ENCODE results near the gene ISCA2.

The ISCA2 gene

GRCh38 chr14:74483321-74483720 is 10.2 kb upstream of the ISCA2 start:
- DNase-seq (ENCODE audit: low spot score) = peak; percentile 24

- no peak for DNase-seq (ENCODE audit: low spot score)
Observed at GRCh38 chr14:74486164-74486563, 7.4 kb upstream of the ISCA2 start.

- DNase-seq (ENCODE audit: low spot score) = no peak
Observed at GRCh38 chr14:74488786-74489397, 4.7 kb upstream of the ISCA2 start.

DNA sequence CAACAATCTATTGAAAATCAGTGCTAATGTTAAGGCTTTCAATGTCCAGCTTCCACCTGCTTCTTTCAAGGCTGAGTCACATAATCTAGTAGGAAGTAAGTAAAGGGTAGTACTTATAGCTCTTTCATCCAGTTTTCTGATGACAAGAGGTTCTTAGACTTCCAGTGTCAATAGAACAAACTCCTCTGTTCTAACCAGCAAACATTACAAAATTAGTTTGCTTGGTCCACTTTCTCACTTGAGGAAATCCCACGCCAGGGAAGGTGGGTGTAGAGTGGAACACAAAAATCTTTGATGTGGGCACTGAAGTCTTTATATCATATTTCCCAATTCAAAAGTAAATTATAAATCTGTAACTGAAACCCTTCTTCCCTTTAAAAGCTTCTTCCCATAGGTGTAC is 3.1 kb upstream of the ISCA2 start:
- no peak for DNase-seq (ENCODE audit: low spot score)

DNA sequence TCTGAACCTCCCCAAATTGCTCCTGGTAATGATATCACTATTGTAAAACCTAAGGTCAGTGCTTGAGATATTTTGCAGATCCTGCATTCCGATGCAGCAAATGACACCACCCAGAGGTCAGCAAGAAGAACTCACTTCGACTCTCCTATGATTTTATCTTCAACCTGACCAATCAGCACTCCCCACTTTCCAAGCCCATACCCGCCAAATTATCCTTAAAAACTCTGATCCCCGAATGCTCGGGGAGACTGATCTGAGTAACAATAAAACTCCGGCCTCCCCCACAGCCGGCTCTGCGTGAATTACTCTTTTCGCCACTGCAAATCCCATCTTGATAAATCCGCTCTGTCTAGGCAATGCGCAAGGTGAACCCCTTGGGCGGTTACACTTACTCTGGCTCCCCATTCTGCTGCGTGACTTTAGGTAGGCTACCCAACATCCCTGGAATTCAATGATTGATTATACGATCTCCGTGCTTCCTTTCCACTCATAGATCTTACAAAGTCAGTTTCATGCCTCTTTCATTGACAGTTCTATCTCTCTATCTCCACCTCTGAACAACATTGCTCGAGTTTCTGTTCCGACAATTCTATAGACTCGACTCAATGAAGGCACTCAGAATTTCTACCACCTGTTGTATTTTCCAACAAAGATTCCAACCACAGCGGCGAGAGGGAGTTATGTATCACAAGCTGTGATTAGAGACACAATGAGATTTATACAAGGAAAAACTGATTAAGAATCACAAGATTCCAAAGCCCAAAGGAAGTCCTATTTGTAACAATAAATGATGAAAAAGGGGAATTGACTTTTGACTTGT is 1.4 kb upstream of the ISCA2 start:
- DNase-seq (ENCODE audit: low spot score) = peak; percentile 55

- DNase-seq (ENCODE audit: low spot score) = no peak
Observed at GRCh38 chr14:74492776-74493342, 706 bp upstream of the ISCA2 start, which contains the start of gene NPC2. Gene NPC2, minus strand, starts transcription at chr14:74493305. Its CDS starts 31 bp downstream, at chr14:74493274.

GRCh38 chr14:74495356-74495755 is 1.8 kb downstream of the ISCA2 start:
- no peak for DNase-seq (ENCODE audit: low spot score)

- no peak for DNase-seq (ENCODE audit: low spot score)
Observed at GRCh38 chr14:74500417-74501134, 7.0 kb downstream of the ISCA2 start.

GRCh38 chr14:74501135-74501614 is 7.6 kb downstream of the ISCA2 start:
- peak; percentile 76 for DNase-seq (ENCODE audit: low spot score)

DNA sequence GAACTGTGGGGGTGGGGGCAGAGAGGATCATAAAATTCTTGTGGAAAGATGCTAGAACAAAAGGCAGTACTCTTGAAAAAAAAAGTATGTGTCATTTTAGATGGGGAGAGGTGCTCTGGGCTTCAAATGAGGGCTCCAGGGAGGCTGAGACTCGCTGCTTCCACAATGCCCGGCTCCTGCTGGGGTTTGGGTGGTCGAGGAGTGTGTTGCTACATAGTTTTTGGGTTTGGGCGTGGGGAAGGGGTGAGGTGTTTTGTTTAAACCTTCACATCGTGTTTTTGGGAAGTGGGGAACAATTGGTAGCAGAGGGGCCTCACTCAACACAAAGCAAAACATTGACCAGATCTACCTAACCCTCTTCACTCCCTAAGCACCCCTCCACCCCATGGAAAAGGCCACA is 8.1 kb downstream of the ISCA2 start:
- DNase-seq (ENCODE audit: low spot score) = no peak

DNA sequence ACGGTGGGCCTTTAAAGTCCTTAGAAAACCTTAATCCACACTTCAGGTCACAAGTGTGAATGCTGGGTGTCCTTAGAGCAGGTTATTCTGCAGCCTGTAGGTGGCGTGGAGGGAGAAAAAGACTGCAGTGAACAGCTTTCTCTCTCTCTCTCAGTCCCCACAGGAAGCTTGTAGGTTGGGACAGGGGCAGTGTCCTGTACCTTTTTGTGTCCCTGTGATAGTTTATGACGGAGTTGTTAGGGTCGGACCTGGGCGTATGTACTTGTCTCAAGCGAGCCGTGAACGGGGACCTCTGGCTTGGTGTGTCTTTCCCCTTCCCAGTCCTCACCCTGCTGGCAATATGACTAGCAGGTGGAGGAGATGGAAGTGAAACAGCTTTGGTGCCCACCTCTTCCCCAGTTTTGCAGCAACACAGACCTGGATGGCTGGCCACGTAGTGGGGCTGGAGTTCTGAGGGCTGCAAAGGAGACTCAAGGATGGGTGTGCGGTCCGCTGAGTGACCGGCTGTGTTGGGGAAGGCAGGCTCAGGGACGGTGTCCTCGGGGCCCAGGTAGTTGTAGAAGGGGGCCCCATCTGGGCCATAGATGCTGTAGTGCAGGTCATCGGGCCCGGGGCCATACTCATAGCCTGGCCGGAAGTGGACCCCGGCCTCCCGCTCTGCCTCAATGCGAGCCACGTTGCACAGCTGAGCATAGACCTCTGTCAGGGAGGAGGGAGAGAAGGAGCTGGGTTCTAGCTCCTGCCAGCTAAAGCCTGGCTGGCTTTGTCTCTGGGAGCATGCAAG is 8.9 kb downstream of the ISCA2 start:
- DNase-seq (ENCODE audit: low spot score) = no peak

DNA sequence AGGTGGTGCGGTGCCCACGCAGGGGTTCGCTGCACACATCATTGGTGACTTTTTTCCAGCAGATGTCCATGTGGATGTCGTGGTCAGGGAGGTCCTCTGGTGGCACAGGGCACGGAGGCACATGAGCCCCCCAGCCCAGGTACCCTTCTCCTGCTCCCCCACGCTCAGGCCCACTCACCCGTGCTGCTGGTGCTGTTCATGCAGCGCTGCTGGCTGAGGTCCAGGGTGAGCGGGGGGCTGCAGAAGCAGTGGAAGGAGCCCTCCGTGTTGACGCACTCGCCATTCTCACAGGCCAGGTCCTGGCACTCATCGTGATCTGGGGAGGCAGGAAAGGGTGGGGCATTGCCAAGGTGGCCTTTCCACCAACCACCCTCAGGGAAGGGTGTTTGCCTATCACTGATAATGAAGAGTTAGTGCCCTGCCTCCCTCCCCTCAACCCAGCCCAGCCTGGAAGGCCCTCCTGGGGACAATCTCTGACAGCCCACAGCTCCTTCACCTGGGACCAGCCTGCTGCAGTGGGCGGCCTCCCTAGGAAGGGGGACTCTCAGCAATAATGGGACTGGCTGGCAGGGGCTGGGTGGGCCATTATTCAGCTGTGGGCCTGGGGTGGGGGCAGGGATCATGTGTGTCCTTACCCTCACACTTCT is 9.8 kb downstream of the ISCA2 start:
- no peak for DNase-seq (ENCODE audit: low spot score)

DNA sequence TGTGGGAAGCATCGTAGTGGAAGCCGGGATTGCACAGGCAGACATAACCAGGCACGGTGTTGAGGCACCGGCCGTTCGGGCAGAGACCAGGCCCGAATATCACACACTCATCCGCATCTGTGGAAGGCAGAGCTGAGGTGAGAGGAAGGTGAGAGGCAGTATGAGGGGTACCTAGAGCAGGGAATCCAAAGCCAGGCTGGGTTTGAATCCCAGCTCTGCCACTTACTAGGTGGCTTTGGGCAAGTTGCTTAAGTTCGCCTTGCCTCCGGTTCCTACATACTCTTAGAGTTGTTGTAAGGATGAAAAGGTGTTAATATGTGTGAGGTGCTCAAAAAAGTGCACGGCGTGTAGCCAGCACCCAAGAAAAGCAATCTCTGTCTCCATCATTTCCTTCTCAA is 10.4 kb downstream of the ISCA2 start:
- no peak for DNase-seq (ENCODE audit: low spot score)

GRCh38 chr14:74504412-74504811 is 10.8 kb downstream of the ISCA2 start:
- DNase-seq (ENCODE audit: low spot score) = no peak

DNA sequence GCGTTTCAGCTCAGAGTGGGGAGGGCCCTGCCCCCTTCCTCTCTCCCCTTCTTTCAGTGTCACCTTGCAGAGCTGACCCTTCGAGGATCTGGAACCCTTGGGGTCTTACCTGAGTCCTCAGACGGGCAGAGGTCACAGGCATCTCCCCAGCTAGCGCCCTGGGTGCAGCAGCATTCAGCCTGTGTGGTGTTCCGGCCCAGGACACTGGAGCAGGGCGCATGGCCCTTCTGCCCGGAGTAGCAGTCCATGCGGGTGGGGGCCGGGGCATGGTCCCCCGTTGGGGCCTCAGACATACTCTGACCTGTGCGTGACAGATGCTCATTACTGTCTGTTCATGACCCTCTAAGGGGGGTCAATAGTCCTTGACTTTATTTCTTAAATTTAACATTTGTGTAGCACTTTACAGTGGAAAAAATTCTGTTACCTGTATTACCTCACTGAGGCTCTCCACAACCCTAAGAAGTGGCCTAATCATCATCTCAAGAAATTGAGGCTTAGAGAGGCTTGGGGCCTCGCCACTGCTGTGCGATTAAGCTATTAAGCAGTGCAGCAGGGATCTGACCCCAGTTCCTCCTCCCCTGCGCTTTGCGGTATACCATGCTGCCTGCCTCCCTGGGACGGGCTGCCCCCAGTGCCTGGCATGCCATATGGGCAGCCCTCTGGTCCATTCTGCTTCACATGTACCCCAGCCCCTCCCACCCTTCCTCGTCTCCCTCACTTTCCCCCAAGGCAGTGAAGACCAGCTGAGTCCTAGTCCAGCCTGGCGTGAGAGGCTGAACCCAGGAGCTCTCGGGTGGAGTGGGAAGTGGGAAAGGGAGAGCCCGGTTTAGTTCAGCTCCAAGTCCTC is 11.5 kb downstream of the ISCA2 start:
- DNase-seq (ENCODE audit: low spot score) = no peak

GRCh38 chr14:74505831-74506230 is 12.3 kb downstream of the ISCA2 start:
- DNase-seq (ENCODE audit: low spot score) = no peak

- no peak for DNase-seq (ENCODE audit: low spot score)
Observed at GRCh38 chr14:74506411-74506851, 12.9 kb downstream of the ISCA2 start.

DNA sequence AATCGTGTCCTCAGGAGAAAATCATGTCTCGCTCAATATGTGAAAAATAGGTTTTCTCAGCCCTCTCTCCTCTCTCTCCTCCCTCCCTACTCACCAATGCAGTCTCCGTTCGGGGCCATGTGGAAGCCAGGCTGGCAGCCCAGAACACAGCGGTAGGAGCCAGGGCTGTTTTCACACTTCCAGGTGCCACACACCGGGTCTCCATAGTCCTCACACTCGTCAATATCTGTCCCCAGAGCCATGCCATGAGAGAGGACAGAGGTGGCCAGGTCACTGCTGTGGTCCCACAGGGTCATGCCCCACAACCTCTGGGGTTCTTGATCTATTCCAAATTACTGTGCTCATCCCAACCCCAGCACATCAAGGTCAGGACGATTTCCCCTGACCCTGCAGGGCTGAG is 13.5 kb downstream of the ISCA2 start:
- no peak for DNase-seq (ENCODE audit: low spot score)

- no peak for DNase-seq (ENCODE audit: low spot score)
Observed at GRCh38 chr14:74507840-74508239, 14.3 kb downstream of the ISCA2 start.

DNA sequence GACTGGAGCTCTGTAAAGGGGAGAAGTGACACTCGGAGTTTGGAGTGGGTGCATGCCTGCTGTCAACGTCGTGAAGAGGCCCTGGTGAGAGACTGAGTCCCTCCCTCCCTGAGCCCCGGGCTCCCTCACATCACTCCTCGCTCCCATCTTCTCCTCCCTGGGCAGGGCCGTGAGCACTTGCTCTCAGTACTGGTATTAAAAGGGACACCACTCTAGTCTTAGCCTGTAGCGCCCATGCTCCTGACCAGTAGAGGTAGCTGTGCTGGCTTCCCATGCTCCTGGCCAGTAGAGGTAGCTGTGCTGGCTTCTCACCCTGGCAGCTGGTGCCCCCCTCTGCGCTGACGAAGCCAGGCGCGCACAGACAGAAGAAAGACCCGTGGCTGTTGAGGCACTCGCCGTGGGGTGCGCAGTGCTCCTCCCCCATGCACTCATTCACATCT is 14.7 kb downstream of the ISCA2 start:
- DNase-seq (ENCODE audit: low spot score) = no peak

Data from GM03348 (cell line).